ENCODE measurements around the gene CPNE2. TPM values are rescaled to one million over a fixed set of nuclear protein-coding genes. Genes with fewer than 3 reads are reported as not detected.

Gene CPNE2
- total RNA-seq, 1 donor from 2014 or later = 40.3 TPM

DNA sequence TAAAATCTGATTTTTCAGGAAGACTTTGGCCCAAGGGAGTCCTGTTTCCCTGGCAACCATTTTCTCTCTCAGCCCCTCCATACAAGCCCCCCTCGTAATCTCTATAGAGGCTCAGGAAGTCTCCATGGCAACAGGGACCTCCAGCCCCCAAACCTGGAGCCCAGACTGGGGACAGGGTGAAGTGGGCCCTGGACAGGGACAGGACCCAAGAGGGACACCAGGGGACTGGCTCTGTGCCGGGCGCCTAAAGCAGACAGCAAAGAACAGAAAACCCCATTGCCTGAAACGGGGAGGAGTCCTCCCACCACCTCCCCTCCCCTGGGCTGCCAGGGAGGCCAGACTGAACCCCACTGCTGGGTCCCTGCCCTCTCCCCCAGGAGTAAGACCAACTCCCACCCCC, 40.6 kb downstream of the CPNE2 start:
- no peaks in the 10 kb centered on the region for H3K27me3 ChIP-seq
- no peaks in the 10 kb centered on the region for H3K9me3 ChIP-seq
- peaks cover 10% of the 10 kb centered on the region for H3K4me1 ChIP-seq
- no peak overlapping the region for H3K4me3 ChIP-seq
- peaks cover 0 to under 1% of the 10 kb centered on the region in 2 donors for H3K36me3 ChIP-seq
- intact Hi-C loops (cut with DNase I) = no loop called here
- TF ChIP-seq POLR2A (IDR thresholded peaks at IDR 0.05) (no peak), POLR2AphosphoS5 (IDR thresholded peaks at IDR 0.05; ENCODE audit: insufficient read depth in 1 of 2, low read depth in 1 of 2) (no peak)
- TF ChIP-seq, protein P1, sequence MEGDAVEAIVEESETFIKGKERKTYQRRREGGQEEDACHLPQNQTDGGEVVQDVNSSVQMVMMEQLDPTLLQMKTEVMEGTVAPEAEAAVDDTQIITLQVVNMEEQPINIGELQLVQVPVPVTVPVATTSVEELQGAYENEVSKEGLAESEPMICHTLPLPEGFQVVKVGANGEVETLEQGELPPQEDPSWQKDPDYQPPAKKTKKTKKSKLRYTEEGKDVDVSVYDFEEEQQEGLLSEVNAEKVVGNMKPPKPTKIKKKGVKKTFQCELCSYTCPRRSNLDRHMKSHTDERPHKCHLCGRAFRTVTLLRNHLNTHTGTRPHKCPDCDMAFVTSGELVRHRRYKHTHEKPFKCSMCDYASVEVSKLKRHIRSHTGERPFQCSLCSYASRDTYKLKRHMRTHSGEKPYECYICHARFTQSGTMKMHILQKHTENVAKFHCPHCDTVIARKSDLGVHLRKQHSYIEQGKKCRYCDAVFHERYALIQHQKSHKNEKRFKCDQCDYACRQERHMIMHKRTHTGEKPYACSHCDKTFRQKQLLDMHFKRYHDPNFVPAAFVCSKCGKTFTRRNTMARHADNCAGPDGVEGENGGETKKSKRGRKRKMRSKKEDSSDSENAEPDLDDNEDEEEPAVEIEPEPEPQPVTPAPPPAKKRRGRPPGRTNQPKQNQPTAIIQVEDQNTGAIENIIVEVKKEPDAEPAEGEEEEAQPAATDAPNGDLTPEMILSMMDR (IDR thresholded peaks at IDR 0.05) = no peak
- no peak for DNase-seq (ENCODE audit: extremely low spot score in 2 of 2)
- H3K27ac ChIP-seq = no peak overlapping the region

DNA sequence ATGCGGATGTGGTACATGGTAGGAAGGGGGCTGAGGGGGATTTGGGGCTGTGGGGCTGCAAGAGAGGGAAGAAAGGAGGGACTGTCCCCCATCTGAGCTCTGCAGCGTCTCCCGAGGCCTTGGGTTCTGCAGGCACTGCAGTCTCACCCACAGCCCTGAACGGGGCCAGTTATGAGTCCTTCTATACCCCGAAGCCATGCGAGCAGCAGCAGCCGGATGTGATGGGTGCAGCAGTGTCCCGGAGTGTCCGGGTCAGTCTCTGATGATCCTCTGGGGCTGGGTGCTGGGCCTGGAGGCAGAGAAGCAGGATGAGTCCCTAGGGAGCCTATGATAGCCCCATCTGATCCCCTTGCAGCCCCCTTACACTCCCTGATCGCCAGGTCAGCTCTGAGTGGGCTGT, 41.5 kb downstream of the CPNE2 start:
- no peak overlapping the region for H3K4me3 ChIP-seq
- no peaks in the 10 kb centered on the region for H3K36me3 ChIP-seq
- intact Hi-C loops (cut with DNase I) = no loop called here
- no peak overlapping the region for H3K27ac ChIP-seq
- DNase-seq (ENCODE audit: extremely low spot score in 2 of 2) = no peak
- no peaks in the 10 kb centered on the region for H3K9me3 ChIP-seq
- no peaks in the 10 kb centered on the region for H3K27me3 ChIP-seq
- TF ChIP-seq POLR2A (IDR thresholded peaks at IDR 0.05) = no peak
- TF ChIP-seq, protein P1 (IDR thresholded peaks at IDR 0.05) = no peak
- H3K4me1 ChIP-seq = peaks cover 10% of the 10 kb centered on the region

DNA sequence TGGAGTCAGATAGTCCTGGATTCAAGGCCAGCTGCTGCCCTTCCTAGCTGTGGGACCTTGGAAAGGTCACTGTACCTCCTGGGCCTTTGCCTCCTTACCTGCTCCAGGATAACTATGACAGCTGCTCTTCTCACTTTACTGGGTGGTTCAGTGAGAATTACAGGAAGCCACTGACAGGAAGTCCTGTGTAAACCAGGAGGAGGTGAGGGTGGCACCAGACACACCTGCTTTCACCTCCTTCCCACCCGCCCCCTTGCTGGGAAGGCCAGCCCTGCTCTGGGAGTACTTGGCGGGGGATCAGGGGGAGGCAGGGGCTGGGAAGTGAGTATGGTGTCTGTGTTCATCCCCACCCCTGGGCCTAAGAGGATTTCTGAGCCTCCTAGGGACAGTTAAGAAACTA, 42.6 kb downstream of the CPNE2 start:
- H3K27ac ChIP-seq = no peak overlapping the region
- TF ChIP-seq POLR2AphosphoS5 (IDR thresholded peaks at IDR 0.05; ENCODE audit: insufficient read depth in 1 of 2, low read depth in 1 of 2) = no peak
- no peak for TF ChIP-seq POLR2A (IDR thresholded peaks at IDR 0.05)
- TF ChIP-seq, protein P1 (IDR thresholded peaks at IDR 0.05) = no peak

DNA sequence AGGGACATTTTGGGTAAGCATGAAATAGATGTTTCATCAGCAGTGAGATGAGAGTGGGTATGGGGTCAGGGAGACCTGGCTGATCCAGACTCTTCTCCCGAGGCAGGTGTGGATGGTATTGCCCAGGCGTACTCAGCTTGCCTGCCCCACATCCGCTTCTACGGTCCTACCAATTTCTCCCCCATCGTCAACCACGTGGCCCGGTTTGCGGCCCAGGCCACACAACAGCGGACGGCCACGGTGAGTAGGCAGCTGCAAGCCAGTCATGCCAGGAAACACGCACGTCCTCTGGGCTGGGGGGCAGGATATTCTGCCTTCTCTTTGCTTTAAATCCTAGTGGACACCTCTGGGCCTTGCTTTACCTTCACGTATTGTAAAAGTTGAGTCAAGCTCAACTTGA, 44.7 kb downstream of the CPNE2 start:
- no peak for TF ChIP-seq POLR2AphosphoS5 (IDR thresholded peaks at IDR 0.05; ENCODE audit: insufficient read depth in 1 of 2, low read depth in 1 of 2)
- TF ChIP-seq, protein P1 (IDR thresholded peaks at IDR 0.05) = no peak
- no peak for TF ChIP-seq POLR2A (IDR thresholded peaks at IDR 0.05)
- Histone ChIP-seq H3K36me3 (no peaks in the 10 kb centered on the region), H3K27ac (no peak overlapping the region), H3K9me3 (no peaks in the 10 kb centered on the region), H3K4me3 (no peak overlapping the region), H3K4me1 (peaks cover 17% of the 10 kb centered on the region), H3K27me3 (no peaks in the 10 kb centered on the region)
- no peak for DNase-seq (ENCODE audit: extremely low spot score in 2 of 2)
- intact Hi-C loops (cut with DNase I) = no loop called here

More for the DNA sequence above, 42.6 kb downstream of the CPNE2 start:
- H3K4me3 ChIP-seq = no peak overlapping the region
- DNase-seq (ENCODE audit: extremely low spot score in 2 of 2) = no peak
- H3K4me1 ChIP-seq = peaks cover 10% of the 10 kb centered on the region
- H3K36me3 ChIP-seq = no peaks in the 10 kb centered on the region
- intact Hi-C loops (cut with DNase I) = no loop called here
- no peaks in the 10 kb centered on the region for H3K27me3 ChIP-seq
- no peaks in the 10 kb centered on the region for H3K9me3 ChIP-seq

DNA sequence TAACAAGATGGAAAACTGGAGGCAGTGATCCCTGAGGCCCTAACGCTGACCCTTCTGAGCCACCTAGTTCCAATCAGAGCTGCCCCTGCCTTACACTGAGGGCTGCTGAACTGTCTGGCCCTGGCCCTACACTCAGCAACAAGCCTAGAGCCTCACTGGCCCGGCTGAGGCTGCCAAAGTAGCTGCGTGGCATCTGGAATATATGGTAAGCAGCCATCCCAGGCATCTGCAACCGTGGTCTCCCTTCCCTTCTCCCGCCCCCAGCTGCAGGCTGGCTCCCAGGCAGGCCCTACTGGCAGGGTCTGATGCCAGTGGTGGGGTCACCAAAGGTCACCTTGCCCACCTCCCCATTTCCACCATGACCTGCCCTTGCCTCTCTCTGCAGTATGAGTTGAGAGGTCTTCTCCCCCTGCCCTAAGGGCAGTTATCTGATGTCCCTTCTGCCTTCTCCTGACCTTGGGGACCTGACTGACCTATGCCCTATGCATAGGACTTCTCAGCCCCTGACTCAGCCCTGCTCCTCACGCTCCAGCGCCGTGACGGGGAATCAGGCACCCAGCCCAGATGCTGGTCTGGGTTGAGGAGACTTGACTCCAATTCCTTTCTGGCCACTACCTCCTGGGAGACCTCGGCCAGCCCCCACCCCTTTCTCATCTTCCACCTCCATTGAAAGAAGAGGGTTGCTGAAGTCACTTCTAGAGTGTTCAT, 45.3 kb downstream of the CPNE2 start:
- no peak for DNase-seq (ENCODE audit: extremely low spot score in 2 of 2)
- Histone ChIP-seq H3K4me1 (peaks cover 11% of the 10 kb centered on the region), H3K4me3 (no peak overlapping the region), H3K9me3 (no peaks in the 10 kb centered on the region), H3K36me3 (no peaks in the 10 kb centered on the region), H3K27me3 (no peaks in the 10 kb centered on the region), H3K27ac (no peak overlapping the region)
- TF ChIP-seq, protein P1 (IDR thresholded peaks at IDR 0.05) = no peak
- TF ChIP-seq POLR2A (IDR thresholded peaks at IDR 0.05) (no peak), POLR2AphosphoS5 (IDR thresholded peaks at IDR 0.05; ENCODE audit: insufficient read depth in 1 of 2, low read depth in 1 of 2) (no peak)
- intact Hi-C loops (cut with DNase I) = no loop called here

Measured in vagina (tissue), 2 donors.